ENCODE measurements around the gene RPL3.
"Not testable (repeated sequence)": the region's sequence is repeated elsewhere in the genome, so short reads cannot be mapped to it uniquely, and the experiment has no call there.

The RPL3 gene

GRCh38 chr22:39362932-39363331, 43.5 kb upstream of the RPL3 start:
- no peak for DNase-seq (ENCODE audit: low spot score)
- TF ChIP-seq CTCF (IDR thresholded peaks at IDR 0.05; ENCODE audit: extremely low read depth, missing control alignments): no peak

- no peak for DNase-seq (ENCODE audit: low spot score)
- TF ChIP-seq CTCF (IDR thresholded peaks at IDR 0.05; ENCODE audit: extremely low read depth, missing control alignments): no peak
Observed at GRCh38 chr22:39362271-39362670, 42.8 kb upstream of the RPL3 start.

- DNase-seq (ENCODE audit: low spot score): no peak
Observed at GRCh38 chr22:39361496-39361895, 42.1 kb upstream of the RPL3 start.

GRCh38 chr22:39360674-39361413, 41.4 kb upstream of the RPL3 start:
- DNase-seq (ENCODE audit: low spot score): no peak
- TF ChIP-seq CTCF (IDR thresholded peaks at IDR 0.05; ENCODE audit: extremely low read depth, missing control alignments): no peak

More at GRCh38 chr22:39361496-39361895, 42.1 kb upstream of the RPL3 start:
- no peak for TF ChIP-seq CTCF (IDR thresholded peaks at IDR 0.05; ENCODE audit: extremely low read depth, missing control alignments)

- DNase-seq (ENCODE audit: low spot score): no peak
- no peak for TF ChIP-seq CTCF (IDR thresholded peaks at IDR 0.05; ENCODE audit: extremely low read depth, missing control alignments)
Observed at GRCh38 chr22:39360242-39360641, 40.8 kb upstream of the RPL3 start.

- no peak for DNase-seq (ENCODE audit: low spot score)
- no peak for TF ChIP-seq CTCF (IDR thresholded peaks at IDR 0.05; ENCODE audit: extremely low read depth, missing control alignments)
Observed at GRCh38 chr22:39359659-39360195, 40.3 kb upstream of the RPL3 start.

GRCh38 chr22:39358197-39358596, 38.8 kb upstream of the RPL3 start:
- DNase-seq (ENCODE audit: low spot score): not testable (repeated sequence)

GRCh38 chr22:39357110-39358108, 38.0 kb upstream of the RPL3 start:
- DNase-seq (ENCODE audit: low spot score): not testable (repeated sequence)

Measured in GM20000 (cell line).